ENCODE results near the gene OTOF. TPM values are rescaled to one million over a fixed set of nuclear protein-coding genes. Genes with fewer than 3 reads are reported as not detected.

The OTOF gene
- total and polyA plus RNA-seq, 2 of the 13 experiments (the other 11 are each of a cell fraction or from before 2014, with no cell fraction given), result 0.04 TPM; not detected in 1

GRCh38 chr2:26493566-26493965 lies 15.6 kb upstream of the OTOF start (continued):
- TF ChIP-seq HMGXB3 (CRISPR knock-in tag; IDR thresholded peaks at IDR 0.05; ENCODE audit: borderline replicate concordance), result no peak

- no peak overlapping the region for H3K4me2 ChIP-seq (ENCODE audit: low read depth, low read length)
- 33% methylated on average over 6 of the region's 7 CpGs for WGBS (ENCODE audit: low lambda C conversion rate)
- intact Hi-C loops (cut with micrococcal nuclease; ENCODE audit: unreplicated experiment), result loop anchor here (10.0 kb wide), 1 partner anchor 82 kb away; no protein-coding TSS in a partner anchor
- BruUV-seq (replicated peaks), result no TSS peak
- H3K79me2 ChIP-seq (ENCODE audit: insufficient read depth, low read length), result no peaks in the 10 kb centered on the region
- in situ Hi-C loops (cut with HindIII; ENCODE audit: extremely low pct_ligation_motif_present, low pct_unique_long_range_greater_than_20kb), result no loop called here
- no peak overlapping the region for H3K4me3 ChIP-seq (replicated peaks in 1 of 3; ENCODE audit: insufficient read depth in 1 of 3, low read depth in 2 of 3, low read length in 3 of 3)
- DNase-seq (ENCODE audit: low spot score) (no peak), FAIRE-seq (no peak), ATAC-seq (no peak; the same call in 2 of the 3 replicates)
- no peaks in the 10 kb centered on the region for H4K20me1 ChIP-seq (ENCODE audit: insufficient read depth, low read length)
- ChIA-PET CTCF (ENCODE audit: low intra/inter-chr PET ratio, low total read pairs) (no interaction called here), POLR2A (no interaction called here)
- H3K9me3 ChIP-seq (ENCODE audit: low read length), result no peaks in the 10 kb centered on the region
- H3K9ac ChIP-seq (ENCODE audit: insufficient read depth, low read depth, low read length), result no peak overlapping the region
- no peaks in the 10 kb centered on the region for H3K4me1 ChIP-seq (ENCODE audit: insufficient read depth, low read length)
- H3K27ac ChIP-seq (ENCODE audit: extremely low read length, insufficient read depth, low read length), result no peak overlapping the region
- no peaks in the 10 kb centered on the region for H3K36me3 ChIP-seq (replicated peaks in 1 of 2; ENCODE audit: control insufficient read depth in 1 of 2, insufficient read depth in 2 of 2, low read length in 2 of 2)
- H2AFZ ChIP-seq (ENCODE audit: low read length), result no peak overlapping the region
- peaks cover 3 to 88% of the 10 kb centered on the region in 2 experiments; a peak in 4 of 5 replicates for H3K27me3 ChIP-seq (ENCODE audit: control insufficient read depth in 1 of 2, insufficient read depth in 2 of 2, low read length in 2 of 2)
- TF ChIP-seq KMT2B (CRISPR knock-in tag; IDR thresholded peaks at IDR 0.05), result no peak
- TF ChIP-seq BRCA1 (CRISPR knock-in tag; IDR thresholded peaks at IDR 0.05), result no peak
- no peak for TF ChIP-seq KAT2B (IDR thresholded peaks at IDR 0.05; ENCODE audit: borderline replicate concordance, low read depth, low read length)
- no peak for TF ChIP-seq PATZ1 (CRISPR knock-in tag; IDR thresholded peaks at IDR 0.05)
- no peak for TF ChIP-seq NCOA2 (CRISPR knock-in tag; IDR thresholded peaks at IDR 0.05)
- TF ChIP-seq ZNF430 (CRISPR knock-in tag; IDR thresholded peaks at IDR 0.05), result no peak
- no peak for TF ChIP-seq ZBTB33 (CRISPR knock-in tag; IDR thresholded peaks at IDR 0.05)
- TF ChIP-seq CSRNP2 (CRISPR knock-in tag; conservative IDR thresholded peaks at IDR 0.05; ENCODE audit: low read depth), result no peak
- TF ChIP-seq ZZZ3 (CRISPR knock-in tag; IDR thresholded peaks at IDR 0.05; ENCODE audit: borderline replicate concordance), result no peak
- TF ChIP-seq CREM (IDR thresholded peaks at IDR 0.05), result no peak
- TF ChIP-seq CREM (CRISPR knock-in tag; IDR thresholded peaks at IDR 0.05), result no peak
- no peak for TF ChIP-seq ZSCAN22 (CRISPR knock-in tag; IDR thresholded peaks at IDR 0.05)
These were observed 15.0 kb upstream of the OTOF start for GRCh38 chr2:26492749-26493515.

Data from HepG2 (cell line).